CD14-positive monocyte (primary cell): ENCODE measurements around the gene IL1RAPL1. TPM values are rescaled to one million over a fixed set of nuclear protein-coding genes. Genes with fewer than 3 reads are reported as not detected.

ENCODE experiments used
- DNase-seq, 3 donors: peaks; one replicate each; pipeline ENCODE4 v3.0.0-alpha.2; 2011 to 2022
- H2AFZ ChIP-seq: 2 replicates; pipeline ENCODE4 v1.6.0; 2012; ENCODE audit warnings: mild to moderate bottlenecking, low read depth, low read length, inconsistent platforms; ENCODE audit not compliant: insufficient read depth, poor library complexity, severe bottlenecking
- H3K27ac ChIP-seq, 2 donors: 1 replicate in 1 of 2; 2 replicates in 1 of 2; pipeline ENCODE4 v1.5.1; 2012 to 2013; ENCODE audit warnings: low read length in 2 of 2, control low read depth in 1 of 2, inconsistent platforms in 1 of 2, low read depth in 1 of 2, mild to moderate bottlenecking in 1 of 2
- H3K27me3 ChIP-seq, 2 donors: one replicate each; pipeline versions ENCODE4 v1.6.0 to v1.6.1; 2011 to 2013; ENCODE audit warnings: low read length in 2 of 2; ENCODE audit not compliant: control insufficient read depth in 2 of 2, insufficient read depth in 2 of 2
- H3K36me3 ChIP-seq, 2 donors: replicated peaks in 1 of 2; 1 replicate in 1 of 2; 2 replicates in 1 of 2; pipeline versions ENCODE4 v1.5.1 to v1.6.1; 2012 to 2013; ENCODE audit warnings: low read length in 2 of 2, control low read depth in 1 of 2, inconsistent platforms in 1 of 2, mild to moderate bottlenecking in 1 of 2; ENCODE audit not compliant: insufficient read depth in 2 of 2, control insufficient read depth in 1 of 2
- H3K4me1 ChIP-seq, 2 donors: 1 replicate in 1 of 2; 2 replicates in 1 of 2; pipeline versions ENCODE4 v1.5.1 to v1.6.1; 2012 to 2013; ENCODE audit warnings: low read length in 2 of 2, control low read depth in 1 of 2, inconsistent platforms in 1 of 2, mild to moderate bottlenecking in 1 of 2, moderate library complexity in 1 of 2; ENCODE audit not compliant: insufficient read depth in 2 of 2, control insufficient read depth in 1 of 2
- H3K4me2 ChIP-seq: replicated peaks from 2 replicates; pipeline ENCODE3; 2012; ENCODE audit warnings: low read length, moderate library complexity, mild to moderate bottlenecking; ENCODE audit not compliant: poor library complexity, severe bottlenecking; ENCODE audit errors: extremely low read depth
- H3K4me3 ChIP-seq, 3 experiments: fragments of 200-600 bp in 1 of 3; sonication (generic) in 1 of 3; replicated peaks in 1 of 3; 1 replicate in 2 of 3; 2 replicates in 1 of 3; pipeline ENCODE4 v1.5.1; 2011 to 2013; ENCODE audit warnings: low read length in 3 of 3, mild to moderate bottlenecking in 3 of 3, control low read depth in 2 of 3, low read depth in 2 of 3, inconsistent platforms in 1 of 3, moderate library complexity in 1 of 3
- H3K79me2 ChIP-seq: 2 replicates; pipeline ENCODE4 v1.6.0; 2012; ENCODE audit warnings: mild to moderate bottlenecking, control low read depth, inconsistent platforms, low read length, moderate library complexity; ENCODE audit not compliant: insufficient read depth
- H3K9ac ChIP-seq: 2 replicates; pipeline ENCODE4 v1.6.0; 2017; ENCODE audit warnings: low read length, mild to moderate bottlenecking; ENCODE audit not compliant: insufficient read depth, poor library complexity, severe bottlenecking
- H3K9me3 ChIP-seq, 2 donors: replicated peaks in 1 of 2; 1 replicate in 1 of 2; 2 replicates in 1 of 2; pipeline versions ENCODE4 v1.5.1 to v1.6.1; 2012 to 2013; ENCODE audit warnings: low read length in 2 of 2, control low read depth in 1 of 2; ENCODE audit not compliant: control insufficient read depth in 1 of 2, insufficient read depth in 1 of 2
- H4K20me1 ChIP-seq: 2 replicates; pipeline ENCODE4 v1.6.0; 2012; ENCODE audit warnings: mild to moderate bottlenecking, low read length, control low read depth, moderate library complexity; ENCODE audit not compliant: insufficient read depth
- H3K27ac Mint-ChIP-seq, 7 donors: one replicate each; pipeline ENCODE4 v1.8.0; 2020; ENCODE audit warnings: mild to moderate bottlenecking in 7 of 7, mixed read lengths in 7 of 7, moderate library complexity in 6 of 7, inconsistent platforms in 2 of 7
- H3K27me3 Mint-ChIP-seq, 3 donors: one replicate each; pipeline ENCODE4 v1.8.0; 2021 to 2022; ENCODE audit warnings: low read depth in 3 of 3, mild to moderate bottlenecking in 3 of 3, mixed read lengths in 3 of 3, moderate library complexity in 3 of 3, inconsistent platforms in 1 of 3
- H3K36me3 Mint-ChIP-seq, 2 donors: one replicate each; pipeline ENCODE4 v1.8.0; 2020; ENCODE audit warnings: mixed read lengths in 2 of 2, inconsistent platforms in 1 of 2, mild to moderate bottlenecking in 1 of 2
- H3K4me1 Mint-ChIP-seq: one replicate; pipeline ENCODE4 v1.8.0; 2020; ENCODE audit warnings: mild to moderate bottlenecking, mixed read lengths
- H3K4me3 Mint-ChIP-seq, 2 donors: one replicate each; pipeline ENCODE4 v1.8.0; 2020; ENCODE audit warnings: mild to moderate bottlenecking in 2 of 2, mixed read lengths in 2 of 2, moderate library complexity in 1 of 2
- H3K9me3 Mint-ChIP-seq, 7 donors: one replicate each; pipeline ENCODE4 v1.8.0; 2020 to 2022; ENCODE audit warnings: mixed read lengths in 7 of 7, mild to moderate bottlenecking in 6 of 7, moderate library complexity in 6 of 7, inconsistent platforms in 2 of 7
- CTCF ChIP-seq: fragments of 200-600 bp; IDR thresholded peaks from one replicate; pipeline ENCODE4 v1.8.0; 2022; ENCODE audit warnings: antibody characterized with exemption, mild to moderate bottlenecking
- WGBS: methylation state at CpG from one replicate; pipeline ENCODE4 v1.1.5; 2013; ENCODE audit warnings: missing lambda C conversion rate; ENCODE audit not compliant: insufficient coverage; 5-methylcytosine and 5-hydroxymethylcytosine counted together
- intact Hi-C, 2 donors: fragments of 100-400 bp; cut with micrococcal nuclease; formaldehyde crosslinking; loops; one replicate each; pipeline versions ENCODE4 v1.15.0 to v1.15.1; 2023
- polyA plus RNA-seq, 3 donors: library from polyadenylated mRNA; depleted of rRNA in 1 of 3; unstranded in 2 of 3; stranded (reverse) in 1 of 3; fragments of 300-500 nt in 2 of 3; fragments of >200 nt in 1 of 3; fragmentation: Illumina TruSeq in 2 of 3; gene quantifications; 1 replicate in 2 of 3; 2 replicates in 1 of 3; pipeline ENCODE4 v1.2.3, GENCODE V29; 2012 to 2021

The IL1RAPL1 gene
- polyA plus RNA-seq, 3 donors = not detected

GRCh38 chrX:29641461-29641860 lies 1054.2 kb downstream of the IL1RAPL1 start:
- H3K27ac ChIP-seq = no peak overlapping the region
- no peak for DNase-seq
- H2AFZ ChIP-seq = no peak overlapping the region
- H4K20me1 ChIP-seq = no peaks in the 10 kb centered on the region
- no peaks in the 10 kb centered on the region for H3K4me1 ChIP-seq
- Mint-ChIP-seq H3K36me3 (no peaks in the 10 kb centered on the region), H3K27me3 (no peaks in the 10 kb centered on the region), H3K9me3 (peaks cover 0 to 7% (median 3%) of the 10 kb centered on the region in 7 donors), H3K27ac (no peak overlapping the region), H3K4me1 (no peaks in the 10 kb centered on the region), H3K4me3 (no peak overlapping the region)
- no peaks in the 10 kb centered on the region for H3K79me2 ChIP-seq
- no peak overlapping the region for H3K4me3 ChIP-seq
- no peak for TF ChIP-seq CTCF
- no CpG with 5 or more reads among the region's 1 CpG for WGBS
- no peak overlapping the region for H3K9ac ChIP-seq
- peaks cover 0 to 4% of the 10 kb centered on the region in 2 donors for H3K9me3 ChIP-seq
- no peaks in the 10 kb centered on the region for H3K27me3 ChIP-seq
- intact Hi-C loops = no loop called here
- no peak overlapping the region for H3K4me2 ChIP-seq
- H3K36me3 ChIP-seq = no peaks in the 10 kb centered on the region

GRCh38 chrX:29643181-29643580 lies 1055.9 kb downstream of the IL1RAPL1 start:
- Histone ChIP-seq H3K27ac (no peak overlapping the region), H4K20me1 (no peaks in the 10 kb centered on the region), H3K9ac (no peak overlapping the region), H3K9me3 (peaks cover 0 to 4% of the 10 kb centered on the region in 2 donors), H3K4me2 (no peak overlapping the region), H3K79me2 (no peaks in the 10 kb centered on the region), H3K4me3 (no peak overlapping the region), H2AFZ (no peak overlapping the region), H3K27me3 (no peaks in the 10 kb centered on the region), H3K36me3 (no peaks in the 10 kb centered on the region), H3K4me1 (no peaks in the 10 kb centered on the region)
- H3K27ac Mint-ChIP-seq = no peak overlapping the region
- no peak for DNase-seq
- no peaks in the 10 kb centered on the region for H3K27me3 Mint-ChIP-seq
- WGBS = no CpG with 5 or more reads among the region's 2 CpGs
- H3K4me3 Mint-ChIP-seq = no peak overlapping the region
- no peak for TF ChIP-seq CTCF
- no peaks in the 10 kb centered on the region for H3K36me3 Mint-ChIP-seq
- H3K4me1 Mint-ChIP-seq = no peaks in the 10 kb centered on the region
- H3K9me3 Mint-ChIP-seq = peaks cover 0 to 6% (median 2%) of the 10 kb centered on the region in 7 donors
- intact Hi-C loops = no loop called here
